ENCODE measurements around the gene RCOR3. TPM values are rescaled to one million over a fixed set of nuclear protein-coding genes. Genes with fewer than 3 reads are reported as not detected.

Gene RCOR3
- total RNA-seq, 4 donors from 2014 or later, result 28.1 to 55.0 (median 43.5) TPM

- TF ChIP-seq POLR2A (IDR thresholded peaks at IDR 0.05), result no peak
- TF ChIP-seq, protein P1, sequence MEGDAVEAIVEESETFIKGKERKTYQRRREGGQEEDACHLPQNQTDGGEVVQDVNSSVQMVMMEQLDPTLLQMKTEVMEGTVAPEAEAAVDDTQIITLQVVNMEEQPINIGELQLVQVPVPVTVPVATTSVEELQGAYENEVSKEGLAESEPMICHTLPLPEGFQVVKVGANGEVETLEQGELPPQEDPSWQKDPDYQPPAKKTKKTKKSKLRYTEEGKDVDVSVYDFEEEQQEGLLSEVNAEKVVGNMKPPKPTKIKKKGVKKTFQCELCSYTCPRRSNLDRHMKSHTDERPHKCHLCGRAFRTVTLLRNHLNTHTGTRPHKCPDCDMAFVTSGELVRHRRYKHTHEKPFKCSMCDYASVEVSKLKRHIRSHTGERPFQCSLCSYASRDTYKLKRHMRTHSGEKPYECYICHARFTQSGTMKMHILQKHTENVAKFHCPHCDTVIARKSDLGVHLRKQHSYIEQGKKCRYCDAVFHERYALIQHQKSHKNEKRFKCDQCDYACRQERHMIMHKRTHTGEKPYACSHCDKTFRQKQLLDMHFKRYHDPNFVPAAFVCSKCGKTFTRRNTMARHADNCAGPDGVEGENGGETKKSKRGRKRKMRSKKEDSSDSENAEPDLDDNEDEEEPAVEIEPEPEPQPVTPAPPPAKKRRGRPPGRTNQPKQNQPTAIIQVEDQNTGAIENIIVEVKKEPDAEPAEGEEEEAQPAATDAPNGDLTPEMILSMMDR (IDR thresholded peaks at IDR 0.05), result peak in 1 of 3 donors; percentile 60
- intact Hi-C loops (cut with DNase I; ENCODE audit: low total_unique reads), result loop anchor here (10.0 kb wide), 1 partner anchor 151 kb away; no protein-coding TSS in a partner anchor
- no peak overlapping the region for H3K4me3 ChIP-seq (ENCODE audit: low read depth, poor library complexity, severe bottlenecking)
- 25% methylated on average over 9 of the region's 9 CpGs for WGBS, 2 donors
- peak; percentile 49 to 88 for DNase-seq (ENCODE audit: low spot score in 2 of 2)
Observed at GRCh38 chr1:211323156-211324063, 64.2 kb downstream of the RCOR3 start.

DNA sequence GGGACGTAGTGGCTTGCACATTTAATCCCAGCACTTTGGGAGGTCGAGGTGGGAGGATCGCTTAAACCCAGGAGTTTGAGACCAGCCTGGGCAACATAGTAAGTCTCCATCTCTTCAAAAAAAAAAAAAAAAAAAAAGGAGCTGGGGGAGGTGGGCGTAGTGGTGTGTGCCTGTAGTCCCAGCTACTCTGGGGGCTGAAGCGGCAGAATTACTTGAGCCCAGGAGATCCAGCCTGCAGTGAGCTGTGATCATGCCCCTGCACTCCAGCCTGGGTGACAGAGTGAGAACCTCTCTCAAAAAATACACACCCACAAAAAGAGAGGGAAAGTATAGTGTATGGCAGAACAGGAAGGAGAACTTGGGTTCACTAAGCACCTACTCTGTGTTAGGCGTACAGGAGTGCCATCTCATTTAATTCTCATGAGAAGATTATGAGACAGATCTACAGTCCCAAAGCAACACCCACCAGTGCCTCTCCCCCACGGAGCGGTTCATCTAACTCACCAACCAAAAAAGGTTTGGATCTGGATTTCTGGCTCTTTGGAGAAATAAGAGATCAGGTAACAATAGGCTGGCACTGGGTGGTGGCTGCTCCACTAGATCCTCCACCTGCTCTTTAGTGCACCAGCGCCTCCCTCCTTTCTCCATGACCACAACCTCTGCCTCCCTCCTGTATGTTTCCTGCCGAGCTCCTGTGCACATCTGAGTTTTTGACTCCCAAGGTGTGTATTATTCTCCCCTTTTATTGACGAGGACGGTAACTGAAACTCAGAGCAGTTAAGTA lies 66.0 kb downstream of the RCOR3 start:
- WGBS, 2 donors, result 84 to 88% methylated on average over 12 of the region's 12 CpGs
- TF ChIP-seq, protein P1 (IDR thresholded peaks at IDR 0.05), result no peak
- TF ChIP-seq POLR2A (IDR thresholded peaks at IDR 0.05), result no peak
- intact Hi-C loops (cut with DNase I; ENCODE audit: low total_unique reads), result loop anchor here (10.0 kb wide), 1 partner anchor 150 kb away; no protein-coding TSS in a partner anchor

DNA sequence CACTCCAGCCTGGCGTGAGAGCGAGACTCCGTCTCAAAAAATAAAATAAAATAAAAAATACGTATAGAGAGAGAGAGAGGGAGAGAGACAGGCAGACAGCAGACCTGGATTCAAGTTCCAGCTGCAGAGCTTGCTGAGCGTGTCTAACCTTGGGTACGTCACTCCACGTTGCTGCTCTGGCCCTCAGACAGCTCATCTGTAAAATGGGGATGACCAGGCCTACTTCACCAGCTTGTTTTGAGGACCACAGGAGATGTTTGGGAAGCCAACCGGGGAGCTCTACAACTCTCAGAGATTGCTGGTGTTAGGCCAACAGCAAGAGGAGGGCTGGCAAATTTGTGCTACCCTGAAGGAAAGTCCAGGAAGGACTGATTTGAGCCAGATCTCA lies 67.0 kb downstream of the RCOR3 start:
- TF ChIP-seq, protein P1 (IDR thresholded peaks at IDR 0.05), result no peak
- no peak for TF ChIP-seq POLR2A (IDR thresholded peaks at IDR 0.05)
- no peak overlapping the region for H3K4me3 ChIP-seq (ENCODE audit: low read depth, poor library complexity, severe bottlenecking)
- 78 to 80% methylated on average over 8 of the region's 8 CpGs for WGBS, 2 donors
- intact Hi-C loops (cut with DNase I; ENCODE audit: low total_unique reads), result loop anchor here (10.0 kb wide), 1 partner anchor 149 kb away; no protein-coding TSS in a partner anchor
- no peak for DNase-seq (ENCODE audit: low spot score in 2 of 2)

More for the DNA sequence above, 66.0 kb downstream of the RCOR3 start:
- DNase-seq (ENCODE audit: low spot score in 2 of 2), result no peak
- H3K4me3 ChIP-seq (ENCODE audit: low read depth, poor library complexity, severe bottlenecking), result no peak overlapping the region

GRCh38 chr1:211326528-211327345 lies 67.6 kb downstream of the RCOR3 start, which contains the start of gene TRAF5:
Gene TRAF5 (plus strand): TSS chr1:211326833. CDS start chr1:211353240, 26,407 bp downstream.
- intact Hi-C loops (cut with DNase I; ENCODE audit: low total_unique reads), result loop anchor here (10.0 kb wide), 1 partner anchor 148 kb away; no protein-coding TSS in a partner anchor
- peak within 1 kb of the TSS; percentile 65 for H3K4me3 ChIP-seq (ENCODE audit: low read depth, poor library complexity, severe bottlenecking)
- TF ChIP-seq, protein P1 (IDR thresholded peaks at IDR 0.05), result no peak
- no peak for TF ChIP-seq POLR2A (IDR thresholded peaks at IDR 0.05)
- 1% methylated on average over 21 to 48 of the region's 91 CpGs for WGBS, 2 donors
- peak; percentile 55 to 90 for DNase-seq (ENCODE audit: low spot score in 2 of 2)
